ENCODE data around the gene STUB1. TPM values are rescaled to one million over a fixed set of nuclear protein-coding genes. Genes with fewer than 3 reads are reported as not detected.

Gene STUB1
- total RNA-seq, 1 donor from 2014 or later: 78.3 TPM

- TF ChIP-seq CTCF (IDR thresholded peaks at IDR 0.05; ENCODE audit: partially characterized antibody, unreplicated experiment): no peak
- no peak for DNase-seq
- Mint-ChIP-seq H3K9me3 (ENCODE audit: unreplicated experiment) (peaks cover 9% of the 10 kb centered on the region), H3K36me3 (ENCODE audit: unreplicated experiment) (no peaks in the 10 kb centered on the region), H3K27ac (ENCODE audit: unreplicated experiment) (no peak overlapping the region), H3K27me3 (ENCODE audit: unreplicated experiment) (peaks cover 17% of the 10 kb centered on the region), H3K4me1 (ENCODE audit: low read depth, unreplicated experiment) (peaks cover 11% of the 10 kb centered on the region), H3K4me3 (ENCODE audit: unreplicated experiment) (no peak overlapping the region)
Observed at GRCh38 chr16:723695-724094, 43.5 kb downstream of the STUB1 start.

- Mint-ChIP-seq H3K27ac (ENCODE audit: unreplicated experiment) (no peak overlapping the region), H3K4me3 (ENCODE audit: unreplicated experiment) (no peak overlapping the region), H3K4me1 (ENCODE audit: low read depth, unreplicated experiment) (peaks cover 3% of the 10 kb centered on the region), H3K9me3 (ENCODE audit: unreplicated experiment) (peaks cover 5% of the 10 kb centered on the region), H3K36me3 (ENCODE audit: unreplicated experiment) (no peaks in the 10 kb centered on the region), H3K27me3 (ENCODE audit: unreplicated experiment) (peaks cover 14% of the 10 kb centered on the region)
- DNase-seq: no peak
- TF ChIP-seq CTCF (IDR thresholded peaks at IDR 0.05; ENCODE audit: partially characterized antibody, unreplicated experiment): no peak
Observed at GRCh38 chr16:724188-725040, 44.2 kb downstream of the STUB1 start.

- H3K9me3 Mint-ChIP-seq (ENCODE audit: unreplicated experiment): peaks cover 3% of the 10 kb centered on the region
- H3K27ac Mint-ChIP-seq (ENCODE audit: unreplicated experiment): no peak overlapping the region
- peaks cover 12% of the 10 kb centered on the region for H3K27me3 Mint-ChIP-seq (ENCODE audit: unreplicated experiment)
- no peak for TF ChIP-seq CTCF (IDR thresholded peaks at IDR 0.05; ENCODE audit: partially characterized antibody, unreplicated experiment)
- no peak for DNase-seq
- no peaks in the 10 kb centered on the region for H3K36me3 Mint-ChIP-seq (ENCODE audit: unreplicated experiment)
- no peak overlapping the region for H3K4me3 Mint-ChIP-seq (ENCODE audit: unreplicated experiment)
- H3K4me1 Mint-ChIP-seq (ENCODE audit: low read depth, unreplicated experiment): peaks cover 2% of the 10 kb centered on the region
Observed at GRCh38 chr16:725041-725376, 44.8 kb downstream of the STUB1 start.

- H3K36me3 Mint-ChIP-seq (ENCODE audit: unreplicated experiment): no peaks in the 10 kb centered on the region
- H3K27ac Mint-ChIP-seq (ENCODE audit: unreplicated experiment): no peak overlapping the region
- no peak for DNase-seq
- no peak overlapping the region for H3K4me3 Mint-ChIP-seq (ENCODE audit: unreplicated experiment)
- no peaks in the 10 kb centered on the region for H3K9me3 Mint-ChIP-seq (ENCODE audit: unreplicated experiment)
- H3K27me3 Mint-ChIP-seq (ENCODE audit: unreplicated experiment): peaks cover 6% of the 10 kb centered on the region
- no peak for TF ChIP-seq CTCF (IDR thresholded peaks at IDR 0.05; ENCODE audit: partially characterized antibody, unreplicated experiment)
- no peaks in the 10 kb centered on the region for H3K4me1 Mint-ChIP-seq (ENCODE audit: low read depth, unreplicated experiment)
Observed at GRCh38 chr16:725463-726187, 45.4 kb downstream of the STUB1 start.

- no peaks in the 10 kb centered on the region for H3K9me3 Mint-ChIP-seq (ENCODE audit: unreplicated experiment)
- no peak overlapping the region for H3K27ac Mint-ChIP-seq (ENCODE audit: unreplicated experiment)
- peaks cover 6% of the 10 kb centered on the region for H3K27me3 Mint-ChIP-seq (ENCODE audit: unreplicated experiment)
- no peak for TF ChIP-seq CTCF (IDR thresholded peaks at IDR 0.05; ENCODE audit: partially characterized antibody, unreplicated experiment)
- no peaks in the 10 kb centered on the region for H3K4me1 Mint-ChIP-seq (ENCODE audit: low read depth, unreplicated experiment)
- H3K36me3 Mint-ChIP-seq (ENCODE audit: unreplicated experiment): no peaks in the 10 kb centered on the region
- DNase-seq: no peak
- H3K4me3 Mint-ChIP-seq (ENCODE audit: unreplicated experiment): no peak overlapping the region
Observed at GRCh38 chr16:726188-726437, 45.9 kb downstream of the STUB1 start.

Data from glutamatergic neuron (in vitro differentiated cells).